ENCODE results near the gene KCNJ12.
A peak's percentile ranks its signal among the peaks of the same experiment; 100 is the strongest.
"Not testable (repeated sequence)": the region's sequence is repeated elsewhere in the genome, so short reads cannot be mapped to it uniquely, and the experiment has no call there.

KCNJ12 gene

DNA sequence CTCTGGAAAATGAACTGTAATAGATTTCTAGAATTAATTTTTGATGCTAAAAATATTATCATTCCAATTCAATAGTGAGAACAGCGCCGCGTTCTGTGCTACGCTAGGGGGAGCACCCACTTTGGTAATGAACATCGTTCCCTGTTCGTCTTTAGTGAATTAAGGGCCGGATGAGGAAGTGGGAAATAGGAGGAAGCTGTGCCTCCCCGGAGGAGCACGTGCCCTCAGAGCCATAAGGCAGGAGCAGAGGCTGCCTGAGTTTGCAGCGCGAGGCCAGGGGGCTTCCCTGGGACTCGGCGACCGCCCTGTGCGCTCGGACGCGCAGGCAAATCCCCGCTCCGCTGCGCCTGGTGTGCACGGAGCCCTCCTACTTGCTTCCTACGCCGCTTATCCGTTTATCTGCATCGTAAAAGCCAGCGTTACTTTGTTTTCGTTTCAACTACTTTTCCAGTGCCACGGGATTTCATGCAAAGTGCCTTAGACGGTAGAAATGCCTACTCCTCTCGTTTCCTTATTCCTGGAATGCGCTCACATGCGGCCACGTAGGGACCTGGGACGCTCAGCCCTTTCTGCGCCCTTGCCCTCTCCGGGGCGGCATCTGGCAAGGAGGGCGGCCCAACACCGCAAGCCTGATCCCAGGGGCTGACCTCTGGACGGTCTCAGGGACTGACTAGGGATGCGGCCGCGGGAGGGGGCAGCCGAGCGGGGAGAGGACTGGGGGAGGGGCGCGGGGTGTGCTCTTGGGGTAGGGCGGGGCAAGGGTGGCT, 76.4 kb downstream of the KCNJ12 start:
- peak; percentile 44 for DNase-seq (ENCODE audit: low read depth)

DNA sequence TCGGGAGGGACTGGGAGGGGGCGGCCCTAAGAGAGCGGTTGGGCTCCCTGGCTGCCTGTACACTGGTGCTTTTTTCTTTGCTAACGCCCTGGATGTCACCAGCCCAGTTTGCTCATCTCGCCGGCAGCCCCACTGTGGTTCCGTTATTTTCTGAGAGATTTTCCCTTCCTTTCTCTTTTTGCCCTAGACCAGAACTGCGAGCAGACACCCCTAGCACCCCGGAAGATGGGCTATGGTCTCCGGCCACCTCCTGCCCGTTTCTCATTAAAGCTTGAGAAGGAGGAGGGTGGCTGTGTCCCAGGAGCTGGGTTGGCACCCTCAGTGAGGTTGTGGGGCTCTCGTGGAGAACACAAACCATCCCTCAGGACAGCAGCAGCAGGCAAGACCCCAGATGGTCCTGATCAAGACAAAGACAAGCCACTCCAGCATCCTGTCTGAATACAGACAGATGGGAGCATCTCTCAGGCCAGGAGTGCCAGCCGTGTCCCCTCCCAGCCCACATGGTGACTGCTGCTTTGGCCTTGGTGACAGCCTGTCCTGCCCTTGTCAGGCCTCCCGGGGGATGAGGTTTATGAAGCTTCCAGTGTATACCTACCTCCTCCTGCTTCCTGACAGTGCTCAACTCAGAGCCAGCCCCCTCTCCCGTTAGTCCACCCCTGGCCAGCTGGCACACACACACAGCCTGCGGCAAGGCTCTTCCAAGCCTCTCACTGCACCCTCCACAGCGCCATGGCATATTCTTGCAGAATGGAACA, 77.2 kb downstream of the KCNJ12 start:
- no peak for DNase-seq (ENCODE audit: low read depth)

DNA sequence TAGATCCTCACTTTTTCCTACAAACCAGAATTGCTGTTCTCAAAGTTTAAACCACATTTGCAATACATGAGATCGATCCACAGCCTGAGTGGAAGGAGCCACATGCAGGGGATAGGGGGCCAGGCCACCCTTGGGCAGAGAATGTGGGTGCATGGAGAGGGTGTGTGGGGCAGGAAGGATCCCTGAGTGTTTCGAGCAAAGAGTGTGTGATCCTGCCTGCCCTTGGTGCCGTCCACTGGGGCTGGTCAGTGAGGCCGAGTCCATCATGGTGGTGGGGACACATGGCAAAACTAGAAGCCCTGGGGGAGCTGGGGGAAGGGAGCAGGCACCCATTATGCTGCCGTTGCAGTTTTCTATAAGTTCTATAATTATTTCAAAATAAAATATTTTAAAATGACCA, 77.8 kb downstream of the KCNJ12 start:
- not testable (repeated sequence) for DNase-seq (ENCODE audit: low read depth)

DNA sequence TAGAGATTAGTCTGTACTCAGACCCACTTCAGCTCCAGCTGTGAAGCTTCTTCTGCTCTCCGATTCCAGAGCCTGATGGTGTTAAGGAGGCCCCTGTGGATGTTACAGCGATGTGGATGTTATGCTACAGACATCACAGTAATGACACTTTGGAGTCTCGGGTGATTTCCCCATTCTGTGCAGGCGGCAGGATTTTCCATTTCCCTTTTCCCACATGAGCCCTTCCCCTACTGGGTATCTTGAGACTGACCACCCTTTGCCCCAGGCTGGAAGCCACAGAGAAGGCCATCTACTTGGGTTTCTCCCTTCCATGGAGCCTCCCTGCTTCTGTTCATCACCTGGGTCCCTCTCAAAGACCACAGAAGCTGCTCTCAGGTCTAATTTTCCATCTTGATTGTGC, 78.3 kb downstream of the KCNJ12 start:
- DNase-seq (ENCODE audit: low read depth), result no peak

DNA sequence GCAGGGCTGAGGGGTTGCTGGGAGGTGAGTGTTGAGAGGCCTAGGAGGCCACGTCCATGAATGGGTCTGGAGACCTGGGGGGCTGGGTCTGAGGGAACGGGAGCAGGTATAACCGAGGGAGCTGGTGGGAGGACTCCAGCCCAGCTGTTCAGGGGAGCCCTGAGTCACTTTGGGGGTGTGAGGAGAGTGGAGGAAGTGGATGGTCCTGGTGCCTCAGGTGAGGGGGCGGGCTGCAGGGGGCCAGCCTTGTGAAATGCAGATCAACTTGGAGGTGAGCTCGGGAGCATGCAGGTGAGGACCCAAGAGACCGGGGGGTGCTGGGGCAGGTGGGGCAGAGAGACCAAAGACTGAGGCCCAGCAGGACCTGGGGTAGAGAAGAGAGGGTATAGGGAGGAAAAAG, 79.6 kb downstream of the KCNJ12 start:
- no peak for DNase-seq (ENCODE audit: low read depth)

DNA sequence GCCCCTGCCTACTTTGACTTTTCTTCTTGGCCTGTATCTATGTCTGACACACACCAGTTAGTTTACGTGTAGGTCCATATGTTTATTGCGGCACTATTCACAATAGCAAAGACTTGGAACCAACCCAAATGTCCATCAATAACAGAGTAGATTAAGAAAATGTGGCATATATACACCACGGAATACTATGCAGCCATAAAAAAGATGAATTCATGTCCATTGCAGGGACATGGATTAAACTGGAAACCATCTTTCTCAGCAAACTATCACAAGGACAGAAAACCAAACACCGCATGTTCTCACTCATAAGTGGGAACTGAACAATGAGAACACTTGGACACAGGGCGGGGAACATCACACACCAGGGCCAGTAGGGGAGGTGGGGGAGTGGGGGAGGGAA, 80.3 kb downstream of the KCNJ12 start:
- DNase-seq (ENCODE audit: low read depth), result not testable (repeated sequence)

DNA sequence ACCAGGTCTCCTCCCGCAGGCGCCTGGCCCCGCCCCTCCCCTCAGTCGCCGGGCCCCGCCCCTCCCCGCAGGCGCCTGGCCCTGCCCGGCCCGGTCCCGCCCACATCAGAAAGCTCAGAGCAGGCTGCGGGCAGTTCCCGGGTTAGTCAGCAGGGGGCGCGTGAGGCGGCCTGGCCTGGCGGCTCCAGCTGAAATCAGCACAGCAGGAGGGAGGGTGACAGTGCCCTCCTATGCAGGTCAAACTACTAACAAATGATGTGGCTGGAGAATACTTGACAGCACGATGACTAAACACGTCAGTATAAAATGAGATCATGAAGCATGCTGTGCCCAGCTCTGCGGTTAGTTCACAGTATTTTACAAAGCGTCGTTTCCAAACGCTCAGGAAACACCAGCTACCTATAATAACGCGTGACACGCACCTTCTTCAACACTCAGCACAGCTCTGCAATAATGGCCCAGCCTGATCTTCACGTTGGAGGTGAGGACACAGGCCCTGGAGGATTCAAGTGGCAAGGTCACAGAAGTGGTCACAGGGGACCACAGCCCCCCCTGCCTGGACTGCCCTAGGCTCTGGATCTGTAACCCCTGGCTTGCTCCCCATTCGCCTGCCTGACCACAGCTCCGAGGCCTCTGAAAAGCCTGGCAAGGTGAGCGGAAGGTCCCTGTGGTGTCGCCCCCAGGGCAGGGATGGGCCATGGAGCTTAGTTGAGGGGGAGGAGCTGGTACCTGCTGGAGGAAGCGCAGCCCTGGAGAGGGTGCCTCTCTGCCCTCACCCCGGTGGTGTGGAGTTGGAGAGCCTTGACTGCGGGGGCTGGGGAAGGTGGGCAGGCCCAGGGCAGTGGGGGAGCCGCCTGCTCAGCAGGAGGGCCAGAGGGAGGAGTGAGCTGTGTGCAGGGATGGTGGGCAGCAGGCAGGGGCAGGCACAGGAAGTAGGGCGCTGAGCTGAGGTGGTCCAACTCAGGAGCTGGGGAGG, 81.2 kb downstream of the KCNJ12 start:
- peak; percentile 76 for DNase-seq (ENCODE audit: low read depth)

DNA sequence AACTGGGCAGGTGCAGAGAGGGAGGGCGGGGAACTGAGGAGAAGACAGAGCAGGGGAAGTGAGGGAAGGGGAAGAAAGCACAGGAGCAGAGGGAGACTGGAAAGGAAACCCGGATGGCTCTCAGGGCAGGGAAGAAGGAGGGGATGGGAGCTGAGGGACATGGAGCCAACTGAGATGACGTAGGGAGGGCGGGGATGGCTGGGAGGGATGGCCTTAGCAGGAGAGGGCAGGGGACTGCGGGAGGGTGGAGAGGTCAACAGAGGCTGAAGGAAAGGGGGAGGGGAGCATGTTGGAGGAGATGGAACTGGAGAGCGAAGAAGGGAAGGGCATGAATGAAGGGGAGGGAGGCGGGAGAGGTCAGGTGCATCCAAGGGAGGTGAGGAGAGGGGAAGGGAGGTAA, 81.9 kb downstream of the KCNJ12 start:
- DNase-seq (ENCODE audit: low read depth), result no peak

DNA sequence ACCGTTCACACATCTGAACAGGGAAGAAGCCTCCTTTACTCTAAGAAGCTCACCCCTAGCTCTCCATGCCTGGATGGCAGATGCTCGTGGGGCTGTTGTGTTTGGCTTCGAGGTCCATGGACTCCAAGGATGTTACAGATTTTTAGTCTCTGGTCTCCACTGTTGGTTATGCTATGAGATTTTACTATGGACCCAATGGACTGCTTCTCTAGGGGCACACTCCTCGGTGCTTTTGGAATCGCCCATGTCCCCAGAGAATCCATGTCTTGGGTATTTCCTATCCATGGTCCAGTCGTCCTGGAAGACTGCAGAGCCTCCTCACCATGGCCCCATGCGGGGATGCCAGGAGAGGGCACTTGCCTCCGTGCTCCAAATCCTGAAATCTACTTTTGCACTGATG, 83.4 kb downstream of the KCNJ12 start:
- no peak for DNase-seq (ENCODE audit: low read depth)

DNA sequence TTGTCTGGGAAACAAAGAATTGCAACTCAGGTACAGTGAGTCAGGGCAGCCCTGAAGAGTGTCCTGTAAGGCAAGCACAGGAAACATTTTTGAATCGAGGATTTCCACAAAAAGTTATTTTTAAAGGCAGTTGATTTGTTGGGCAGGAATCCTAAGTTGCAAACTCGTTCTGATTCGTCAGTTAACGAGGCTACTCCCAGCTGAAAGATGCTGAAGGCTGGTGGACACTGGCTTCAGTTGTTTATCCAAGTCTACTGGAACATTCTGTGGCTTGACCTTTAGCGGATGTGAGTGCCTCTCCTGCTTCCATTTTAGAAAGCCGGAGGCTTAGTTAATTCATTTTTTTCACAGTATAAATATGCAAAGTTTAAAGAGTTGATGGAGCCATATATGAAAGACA, 84.2 kb downstream of the KCNJ12 start:
- peak; percentile 18 for DNase-seq (ENCODE audit: low read depth)

DNA sequence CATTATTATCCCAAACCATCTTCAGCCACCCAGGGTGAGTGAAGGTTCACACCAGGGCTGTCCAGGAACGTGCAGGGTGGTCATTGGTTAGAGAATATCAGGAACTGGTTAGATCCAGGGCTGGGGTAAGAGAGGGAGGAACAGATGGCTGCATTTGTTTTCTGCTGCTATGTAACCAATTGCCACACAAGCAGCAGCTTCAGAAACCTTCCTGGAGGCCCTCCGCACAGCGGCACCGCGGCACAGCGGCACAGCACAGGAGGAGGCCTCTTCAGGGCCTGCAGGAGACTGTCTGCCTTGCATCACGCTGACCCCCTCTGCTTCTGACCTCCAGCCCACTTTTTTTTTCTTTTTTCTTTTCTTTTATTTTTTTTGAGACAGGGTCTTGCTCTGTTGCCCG, 86.1 kb downstream of the KCNJ12 start:
- no peak for DNase-seq (ENCODE audit: low read depth)

DNA sequence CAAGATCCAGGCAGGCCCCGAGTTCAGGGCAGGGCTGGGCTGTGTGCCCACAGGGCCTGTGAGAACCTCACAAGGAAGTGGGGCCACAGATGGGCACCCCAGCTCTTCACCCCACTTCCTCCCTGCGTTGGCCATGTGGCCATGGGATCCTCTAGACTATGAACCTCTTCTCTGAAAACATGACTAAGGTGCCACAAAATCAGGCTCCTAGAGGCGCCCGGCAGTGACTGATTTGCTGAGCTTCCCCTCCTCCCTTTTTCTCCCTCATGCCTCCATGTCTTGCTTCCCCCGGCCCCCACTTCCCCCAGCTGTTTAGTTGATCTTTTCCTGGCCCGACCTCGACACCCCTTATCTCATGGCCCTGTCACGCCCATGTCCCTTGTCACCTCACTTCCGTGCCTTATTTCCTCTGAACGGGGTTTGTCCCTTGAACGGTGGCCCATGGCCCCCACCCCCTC, 87.1 kb downstream of the KCNJ12 start:
- no peak for DNase-seq (ENCODE audit: low read depth)

DNA sequence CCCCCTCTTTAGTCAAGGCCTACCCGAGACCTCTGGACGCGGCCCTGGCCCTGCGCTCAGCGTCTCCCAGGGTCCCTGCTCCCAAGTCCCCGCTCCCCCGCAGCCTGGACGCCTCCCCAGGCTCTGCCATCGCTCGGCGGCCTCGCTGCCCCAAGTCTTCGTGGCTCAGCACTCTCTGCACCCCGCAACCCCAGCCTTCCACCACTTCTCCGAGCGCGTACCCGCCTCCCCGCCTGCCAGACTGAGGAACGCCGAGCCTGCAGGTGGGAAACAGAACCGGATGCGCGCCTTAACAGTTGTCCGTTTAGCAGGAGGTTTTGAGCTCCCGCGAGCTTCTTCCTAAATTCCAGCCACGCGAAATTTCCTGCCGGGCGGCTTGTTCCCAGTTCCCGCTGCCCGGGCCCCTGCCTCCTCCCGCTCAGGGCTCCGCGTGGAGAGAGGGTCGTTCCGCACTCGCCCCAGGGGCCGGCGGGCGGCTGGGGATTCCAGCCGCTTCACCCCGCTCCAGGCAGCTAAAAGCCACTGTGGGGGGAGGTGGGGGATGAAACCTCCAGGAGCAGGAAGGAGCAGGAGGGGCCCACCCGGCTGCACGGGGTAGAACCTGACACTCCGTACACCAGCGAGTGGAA, 87.7 kb downstream of the KCNJ12 start:
- no peak for DNase-seq (ENCODE audit: low read depth)

DNA sequence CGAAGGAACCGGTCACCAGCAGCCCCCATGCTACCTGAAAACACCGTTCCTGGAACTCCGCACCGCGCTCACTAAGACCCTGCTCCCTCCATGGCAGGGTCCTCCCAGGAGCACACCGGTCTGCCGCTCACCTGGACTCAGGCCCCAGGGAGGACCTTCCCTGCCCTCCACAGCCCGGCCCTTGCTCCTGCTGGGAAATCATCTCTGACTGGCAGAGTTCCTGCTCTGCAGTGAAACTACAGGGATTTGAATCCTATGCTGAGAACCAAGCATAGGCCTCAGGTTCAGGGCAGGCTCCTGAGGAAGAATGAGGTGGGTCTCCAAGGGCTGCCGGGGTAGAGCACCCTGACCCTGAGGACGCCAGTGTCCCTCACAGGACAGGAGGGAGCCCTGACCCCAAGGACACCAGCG, 88.5 kb downstream of the KCNJ12 start:
- DNase-seq (ENCODE audit: low read depth), result no peak

DNA sequence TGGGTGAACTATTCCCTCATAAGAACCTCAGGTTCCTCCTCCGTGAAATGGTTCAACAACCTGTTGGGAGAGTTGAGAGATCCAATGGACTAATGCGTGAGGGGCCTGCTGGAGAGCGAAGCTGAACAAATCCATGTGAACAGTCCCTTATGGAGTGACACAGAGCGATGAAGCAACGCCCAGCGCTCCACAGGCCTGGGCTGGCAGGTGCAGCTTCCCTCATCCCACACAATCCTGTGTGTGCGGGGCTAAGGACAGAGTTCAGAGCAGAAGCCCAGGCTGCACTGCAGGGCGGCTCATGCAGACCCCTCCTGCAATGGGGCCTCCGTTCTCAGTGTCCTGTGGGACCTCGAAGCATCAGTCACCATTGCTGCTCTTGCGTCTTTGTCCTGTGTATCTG, 90.4 kb downstream of the KCNJ12 start:
- DNase-seq (ENCODE audit: low read depth), result no peak

DNA sequence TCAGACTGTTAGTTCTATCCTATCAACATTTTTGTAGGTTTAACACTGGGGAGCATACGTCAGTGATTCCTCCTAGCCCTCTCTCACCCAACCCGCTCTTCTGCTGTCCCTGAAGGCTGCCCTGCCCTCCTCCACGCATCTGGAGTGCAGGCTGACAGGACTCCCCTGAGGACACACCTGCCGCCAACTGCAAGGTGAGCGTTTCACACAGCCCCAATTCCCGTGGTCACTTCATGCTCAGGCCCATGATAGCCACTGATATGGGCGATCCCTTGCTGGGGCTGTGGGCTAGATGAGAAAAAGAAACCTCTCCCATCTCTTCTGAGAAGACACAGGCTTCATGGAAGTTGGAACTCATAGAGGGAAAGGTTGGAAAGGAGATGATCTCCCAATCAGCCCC, 91.0 kb downstream of the KCNJ12 start:
- no peak for DNase-seq (ENCODE audit: low read depth)

DNA sequence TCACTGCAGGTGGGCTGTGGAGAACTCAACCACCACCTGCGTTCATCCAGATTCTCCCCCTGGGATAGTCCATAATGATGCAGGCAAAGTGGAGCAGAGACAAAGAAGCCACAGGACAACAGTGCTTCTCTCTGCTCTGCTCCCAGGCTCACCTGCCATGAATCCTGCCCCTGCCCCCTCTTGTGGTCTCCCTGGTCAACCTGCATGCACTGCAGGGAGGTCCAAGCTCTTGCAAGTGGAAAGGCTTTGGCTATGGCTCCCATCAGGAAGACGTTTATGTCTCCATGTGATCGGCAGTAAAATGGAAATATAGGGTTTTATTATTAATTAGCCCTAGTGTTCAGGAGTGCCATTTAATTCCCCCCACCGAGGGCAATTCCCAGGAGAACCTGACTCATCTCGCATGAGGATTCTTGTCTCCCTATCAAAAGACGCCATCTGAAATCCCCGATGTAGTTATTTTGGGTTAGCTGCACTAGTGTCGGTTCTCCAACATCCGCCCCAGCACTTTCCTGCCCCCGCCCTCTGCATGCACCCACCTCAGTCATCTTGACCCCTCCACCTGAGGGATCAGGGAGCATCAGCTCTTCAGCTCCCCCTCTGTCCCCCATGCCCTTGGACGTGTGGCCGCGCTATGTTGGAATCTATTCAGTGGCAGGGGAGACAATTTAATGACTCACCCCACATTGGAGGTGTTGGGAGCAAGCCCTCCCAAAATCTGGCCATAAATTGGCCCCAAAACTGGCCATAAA, 91.8 kb downstream of the KCNJ12 start:
- no peak for DNase-seq (ENCODE audit: low read depth)

All from stromal cell of bone marrow (primary cell).